Chondrocyte (in vitro differentiated cells): ENCODE measurements around the gene TEKT3. TPM values are rescaled to one million over a fixed set of nuclear protein-coding genes. Genes with fewer than 3 reads are reported as not detected.

ENCODE experiments used
- DNase-seq: peaks from one replicate; pipeline ENCODE4 v3.0.0; 2021; ENCODE audit warnings: mixed read lengths, low spot score
- H3K27ac Mint-ChIP-seq: one replicate; pipeline ENCODE4 v1.8.0; 2021; ENCODE audit warnings: mild to moderate bottlenecking, moderate library complexity, mixed read lengths; ENCODE audit not compliant: unreplicated experiment
- H3K27me3 Mint-ChIP-seq: 2 replicates; pipeline ENCODE4 v1.8.0; 2021; ENCODE audit warnings: low read depth, mixed read lengths
- H3K36me3 Mint-ChIP-seq: 2 replicates; pipeline ENCODE4 v1.8.0; 2021; ENCODE audit warnings: low read depth, mixed read lengths
- H3K4me1 Mint-ChIP-seq: 2 replicates; pipeline ENCODE4 v1.8.0; 2021; ENCODE audit warnings: low read depth, mild to moderate bottlenecking, mixed read lengths
- H3K4me3 Mint-ChIP-seq: one replicate; pipeline ENCODE4 v1.8.0; 2021; ENCODE audit warnings: mild to moderate bottlenecking, moderate library complexity, mixed read lengths; ENCODE audit not compliant: unreplicated experiment
- H3K9me3 Mint-ChIP-seq: 2 replicates; pipeline ENCODE4 v1.8.0; 2021; ENCODE audit warnings: low read depth, mixed read lengths
- total RNA-seq: library from RNA; stranded (reverse); gene quantifications from 3 replicates; pipeline ENCODE4 v1.2.1, GENCODE V29; 2021
- TF ChIP-seq, protein P1 (sequence below): fragments of 200-600 bp; sonication (generic); IDR thresholded peaks from 2 replicates; pipeline ENCODE4 v1.5.0; 2021; ENCODE audit warnings: antibody characterized with exemption, mild to moderate bottlenecking, moderate library complexity

The TEKT3 gene
- total RNA-seq, 1 donor from 2014 or later, result 0.82 TPM

GRCh38 chr17:15257796-15258512, 83.4 kb downstream of the TEKT3 start:
- peaks cover 54% of the 10 kb centered on the region for H3K4me1 Mint-ChIP-seq

GRCh38 chr17:15257258-15257788, 84.1 kb downstream of the TEKT3 start:
- H3K27ac Mint-ChIP-seq, result peak overlapping the region; percentile 64
- no peak for DNase-seq
- no peaks in the 10 kb centered on the region for H3K27me3 Mint-ChIP-seq
- H3K9me3 Mint-ChIP-seq, result no peaks in the 10 kb centered on the region
- peak overlapping the region; percentile 54 for H3K4me3 Mint-ChIP-seq
- H3K36me3 Mint-ChIP-seq, result peaks cover 39% of the 10 kb centered on the region
- H3K4me1 Mint-ChIP-seq, result peaks cover 53% of the 10 kb centered on the region
- TF ChIP-seq, protein P1, sequence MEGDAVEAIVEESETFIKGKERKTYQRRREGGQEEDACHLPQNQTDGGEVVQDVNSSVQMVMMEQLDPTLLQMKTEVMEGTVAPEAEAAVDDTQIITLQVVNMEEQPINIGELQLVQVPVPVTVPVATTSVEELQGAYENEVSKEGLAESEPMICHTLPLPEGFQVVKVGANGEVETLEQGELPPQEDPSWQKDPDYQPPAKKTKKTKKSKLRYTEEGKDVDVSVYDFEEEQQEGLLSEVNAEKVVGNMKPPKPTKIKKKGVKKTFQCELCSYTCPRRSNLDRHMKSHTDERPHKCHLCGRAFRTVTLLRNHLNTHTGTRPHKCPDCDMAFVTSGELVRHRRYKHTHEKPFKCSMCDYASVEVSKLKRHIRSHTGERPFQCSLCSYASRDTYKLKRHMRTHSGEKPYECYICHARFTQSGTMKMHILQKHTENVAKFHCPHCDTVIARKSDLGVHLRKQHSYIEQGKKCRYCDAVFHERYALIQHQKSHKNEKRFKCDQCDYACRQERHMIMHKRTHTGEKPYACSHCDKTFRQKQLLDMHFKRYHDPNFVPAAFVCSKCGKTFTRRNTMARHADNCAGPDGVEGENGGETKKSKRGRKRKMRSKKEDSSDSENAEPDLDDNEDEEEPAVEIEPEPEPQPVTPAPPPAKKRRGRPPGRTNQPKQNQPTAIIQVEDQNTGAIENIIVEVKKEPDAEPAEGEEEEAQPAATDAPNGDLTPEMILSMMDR, result peak; percentile 99

More at GRCh38 chr17:15257796-15258512, 83.4 kb downstream of the TEKT3 start:
- H3K27ac Mint-ChIP-seq, result peak overlapping the region; percentile 71
- H3K4me3 Mint-ChIP-seq, result peak overlapping the region; percentile 54
- H3K27me3 Mint-ChIP-seq, result no peaks in the 10 kb centered on the region
- no peaks in the 10 kb centered on the region for H3K9me3 Mint-ChIP-seq
- DNase-seq, result no peak
- peaks cover 35% of the 10 kb centered on the region for H3K36me3 Mint-ChIP-seq
- TF ChIP-seq, protein P1, result no peak

GRCh38 chr17:15256689-15257088, 84.7 kb downstream of the TEKT3 start:
- DNase-seq, result no peak
- Mint-ChIP-seq H3K27me3 (no peaks in the 10 kb centered on the region), H3K27ac (peak overlapping the region; percentile 64), H3K4me3 (no peak overlapping the region), H3K36me3 (peaks cover 40% of the 10 kb centered on the region), H3K4me1 (peaks cover 53% of the 10 kb centered on the region), H3K9me3 (no peaks in the 10 kb centered on the region)
- TF ChIP-seq, protein P1, result no peak

DNA sequence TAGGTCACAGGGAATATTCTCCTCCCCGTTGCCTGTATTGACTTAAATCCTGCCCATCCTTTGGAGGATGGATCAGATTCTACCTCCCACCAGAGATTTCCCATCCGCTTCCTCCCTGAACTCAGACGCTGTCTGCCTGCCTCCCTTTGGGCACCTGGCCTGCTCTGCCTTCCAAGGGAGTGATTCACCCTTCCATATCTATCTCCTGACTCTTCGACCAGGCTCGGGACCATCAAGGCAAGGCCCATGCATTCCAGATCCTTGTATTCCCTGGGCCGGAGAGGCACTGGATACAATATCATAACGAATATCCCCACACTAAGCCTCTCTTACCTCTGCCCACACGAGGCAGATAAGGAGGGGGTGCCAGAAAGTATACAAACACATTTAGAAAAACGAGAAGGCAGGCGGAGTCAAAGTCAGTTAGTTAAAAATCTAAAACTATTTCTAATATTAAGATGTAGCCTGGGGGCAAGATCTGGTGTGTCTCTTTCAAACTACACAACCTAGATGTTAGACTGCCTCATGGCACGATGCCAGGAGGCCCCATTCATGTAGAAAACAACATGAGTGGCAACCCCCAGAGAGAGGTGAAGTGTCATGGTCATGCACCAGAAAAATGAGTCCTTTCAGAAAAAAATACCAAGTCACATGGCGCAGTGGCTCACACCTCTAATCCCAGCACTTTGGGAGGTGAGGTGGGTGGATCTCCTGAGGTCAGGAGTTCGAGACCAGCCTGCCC, 85.5 kb downstream of the TEKT3 start:
- H3K9me3 Mint-ChIP-seq, result no peaks in the 10 kb centered on the region
- H3K27ac Mint-ChIP-seq, result peak overlapping the region; percentile 42
- H3K36me3 Mint-ChIP-seq, result peaks cover 40% of the 10 kb centered on the region
- H3K27me3 Mint-ChIP-seq, result no peaks in the 10 kb centered on the region
- H3K4me1 Mint-ChIP-seq, result peaks cover 53% of the 10 kb centered on the region
- no peak overlapping the region for H3K4me3 Mint-ChIP-seq
- DNase-seq, result no peak
- TF ChIP-seq, protein P1, result no peak

Other genes starting within 250 kb of the TEKT3 start
- gene PMP22, start 76.3 kb downstream of the TEKT3 start, total RNA-seq, result 98.3 to 152 TPM (median 147 TPM) in 3 replicates
- gene CDRT4, start 126.0 kb upstream of the TEKT3 start, total RNA-seq, result 6.2 to 9.1 TPM (median 7.1 TPM) in 3 replicates
- gene TVP23C, start 221.9 kb upstream of the TEKT3 start, total RNA-seq, result 21.5 to 33.7 TPM (median 22.2 TPM) in 3 replicates